GM12878 (cell line): ENCODE results near the gene PNMA6E.

Source experiments
- ATF3 ChIP-seq: IDR thresholded peaks from 2 replicates; pipeline ENCODE4 v1.6.1; 2011; ENCODE audit warnings: low read depth, mild to moderate bottlenecking, low read length, moderate library complexity, borderline replicate concordance; ENCODE audit errors: extremely low read depth
- ETV6 ChIP-seq, 2 experiments: fragments of 450-650 bp in 1 of 2; IDR thresholded peaks in 1 of 2; conservative IDR thresholded peaks in 1 of 2; 2 replicates each; pipeline ENCODE4 v1.6.1; 2014; ENCODE audit warnings: antibody characterized with exemption in 1 of 2, borderline replicate concordance in 1 of 2, low read depth in 1 of 2, mild to moderate bottlenecking in 1 of 2, moderate library complexity in 1 of 2

DNA sequence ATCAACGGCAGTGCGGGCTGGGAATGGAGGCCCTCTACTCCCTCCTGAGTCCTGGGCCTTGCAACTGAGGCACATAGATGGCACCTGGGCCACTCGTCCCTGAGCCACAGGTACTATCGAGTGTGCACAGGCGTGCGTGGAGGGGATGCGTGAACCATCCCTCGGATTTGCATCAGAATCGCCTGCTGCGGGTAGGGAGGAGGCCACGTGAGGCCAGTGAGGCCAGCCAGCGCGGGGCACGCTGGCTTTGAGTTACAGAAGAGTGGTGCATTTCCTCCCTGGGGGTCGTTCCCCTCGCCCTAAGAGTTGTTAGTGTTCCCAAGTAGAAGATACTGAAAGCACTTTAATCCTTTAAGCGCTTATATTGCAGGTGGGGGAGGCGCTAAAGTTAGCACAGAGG lies 20.7 kb upstream of the PNMA6E start:
- TF ChIP-seq ETV6 (conservative IDR thresholded peaks at IDR 0.05 in 1 of 2, IDR thresholded peaks at IDR 0.05 in 1 of 2; ENCODE audit: borderline replicate concordance in 1 of 2, low read depth in 1 of 2) = no peak
- no peak for TF ChIP-seq ATF3
